Measurements from ENCODE around the gene VCPKMT.

Gene VCPKMT

GRCh38 chr14:50116181-50116956 lies at the start of gene VCPKMT:
Gene VCPKMT, minus strand, starts transcription at chr14:50116572. Its CDS starts 20 bp downstream, at chr14:50116552.
- Histone ChIP-seq H3K4me3 (ENCODE audit: low read length) (peak within 1 kb of the TSS; percentile 87), H3K27me3 (ENCODE audit: control insufficient read depth, low read length) (no peaks in the 10 kb centered on the region), H4K20me1 (ENCODE audit: control insufficient read depth, insufficient read depth, low read depth, low read length) (0 out of 2 replicates have a peak, but pooled peaks cover 7% of the 10 kb centered on the region), H3K4me2 (ENCODE audit: low read length) (peak within 1 kb of the TSS; percentile 93), H3K9me3 (ENCODE audit: control insufficient read depth, insufficient read depth, low read length) (no peaks in the 10 kb centered on the region), H3K9me2 (replicated peaks; ENCODE audit: control insufficient read depth, low read length) (no peaks in the 10 kb centered on the region), H3F3A (ENCODE audit: control insufficient read depth, insufficient read depth) (peaks cover 22% of the 10 kb centered on the region), H3K36me3 (ENCODE audit: control insufficient read depth, low read length) (peaks cover 47% of the 10 kb centered on the region), H3K27ac (ENCODE audit: low read depth, low read length) (peak within 1 kb of the TSS; percentile 72), H3K4me1 (ENCODE audit: control insufficient read depth, low read length) (peaks cover 37% of the 10 kb centered on the region), H3K79me2 (ENCODE audit: control insufficient read depth, low read length) (peaks cover 51% of the 10 kb centered on the region)
- no peak for TF ChIP-seq EZH2phosphoT487 (IDR thresholded peaks at IDR 0.05; ENCODE audit: borderline replicate concordance, low read length)
- no peak for TF ChIP-seq CTCF (IDR thresholded peaks at IDR 0.05; ENCODE audit: low read depth, low read length, poor library complexity, severe bottlenecking)

DNA sequence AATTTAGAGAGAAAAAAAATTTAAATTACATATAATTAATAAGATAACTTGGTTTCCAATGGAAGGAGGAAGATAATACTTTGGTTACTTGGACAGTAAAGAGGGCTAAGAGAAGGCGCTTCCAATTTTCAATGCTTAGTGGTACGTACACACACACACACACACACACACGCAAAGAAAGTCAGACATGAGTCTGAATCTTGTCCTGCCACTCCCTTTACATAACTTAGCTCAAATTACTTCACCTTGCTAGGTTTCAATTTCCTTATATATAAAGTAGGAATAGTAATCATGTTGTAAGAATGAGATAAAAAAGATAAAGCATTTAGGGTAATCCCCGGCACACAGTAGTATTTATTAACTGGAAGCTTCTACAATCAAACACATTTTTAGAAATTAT lies 39.7 kb upstream of the VCPKMT start:
- H3K4me3 ChIP-seq (ENCODE audit: low read length) = no peak overlapping the region
- H3F3A ChIP-seq (ENCODE audit: control insufficient read depth, insufficient read depth) = no peaks in the 10 kb centered on the region
- no peak overlapping the region for H3K27ac ChIP-seq (ENCODE audit: low read depth, low read length)
- H3K27me3 ChIP-seq (ENCODE audit: control insufficient read depth, low read length) = no peaks in the 10 kb centered on the region
- H3K36me3 ChIP-seq (ENCODE audit: control insufficient read depth, low read length) = peaks cover 7% of the 10 kb centered on the region; the same call in 1 of the 2 replicates
- no peak overlapping the region for H3K4me2 ChIP-seq (ENCODE audit: low read length)
- H3K79me2 ChIP-seq (ENCODE audit: control insufficient read depth, low read length) = no peaks in the 10 kb centered on the region
- no peaks in the 10 kb centered on the region for H3K4me1 ChIP-seq (ENCODE audit: control insufficient read depth, low read length)
- no peaks in the 10 kb centered on the region for H3K9me2 ChIP-seq (replicated peaks; ENCODE audit: control insufficient read depth, low read length)
- TF ChIP-seq CTCF (IDR thresholded peaks at IDR 0.05; ENCODE audit: low read depth, low read length, poor library complexity, severe bottlenecking) (no peak), EZH2phosphoT487 (IDR thresholded peaks at IDR 0.05; ENCODE audit: borderline replicate concordance, low read length) (no peak)
- H4K20me1 ChIP-seq (ENCODE audit: control insufficient read depth, insufficient read depth, low read depth, low read length) = no peaks in the 10 kb centered on the region
- H3K9me3 ChIP-seq (ENCODE audit: control insufficient read depth, insufficient read depth, low read length) = no peaks in the 10 kb centered on the region

DNA sequence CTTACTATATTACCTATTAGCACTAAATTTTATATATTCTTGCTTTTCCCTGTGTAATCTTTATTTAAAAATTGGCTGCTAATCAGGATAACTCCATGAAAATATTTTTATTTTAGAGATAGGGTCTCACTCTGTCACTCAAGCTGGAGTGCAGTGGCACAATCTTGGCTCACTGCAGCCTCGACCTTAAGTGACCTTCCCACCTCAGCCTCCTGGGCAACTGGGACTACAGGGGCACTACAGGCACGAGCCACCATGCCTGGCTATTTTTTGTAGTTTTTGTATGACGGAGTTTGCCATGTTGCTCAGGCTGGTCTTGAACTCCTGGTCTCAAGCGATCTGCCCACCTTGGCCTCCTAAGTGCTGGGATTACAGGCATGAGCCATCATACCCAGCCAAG lies 32.4 kb upstream of the VCPKMT start:
- no peaks in the 10 kb centered on the region for H3K9me3 ChIP-seq (ENCODE audit: control insufficient read depth, insufficient read depth, low read length)
- no peaks in the 10 kb centered on the region for H3K4me1 ChIP-seq (ENCODE audit: control insufficient read depth, low read length)
- no peak overlapping the region for H3K4me2 ChIP-seq (ENCODE audit: low read length)
- H3K36me3 ChIP-seq (ENCODE audit: control insufficient read depth, low read length) = no peaks in the 10 kb centered on the region
- H3K27me3 ChIP-seq (ENCODE audit: control insufficient read depth, low read length) = no peaks in the 10 kb centered on the region
- H3K9me2 ChIP-seq (replicated peaks; ENCODE audit: control insufficient read depth, low read length) = no peaks in the 10 kb centered on the region
- no peak overlapping the region for H3K27ac ChIP-seq (ENCODE audit: low read depth, low read length)
- TF ChIP-seq EZH2phosphoT487 (IDR thresholded peaks at IDR 0.05; ENCODE audit: borderline replicate concordance, low read length) (no peak), CTCF (IDR thresholded peaks at IDR 0.05; ENCODE audit: low read depth, low read length, poor library complexity, severe bottlenecking) (no peak)
- no peaks in the 10 kb centered on the region for H3K79me2 ChIP-seq (ENCODE audit: control insufficient read depth, low read length)
- no peak overlapping the region for H3K4me3 ChIP-seq (ENCODE audit: low read length)
- no peaks in the 10 kb centered on the region for H4K20me1 ChIP-seq (ENCODE audit: control insufficient read depth, insufficient read depth, low read depth, low read length)
- H3F3A ChIP-seq (ENCODE audit: control insufficient read depth, insufficient read depth) = no peaks in the 10 kb centered on the region

Data from DOHH2 (cell line).